NCI-H1436 (cell line): ENCODE data around the gene HAGHL.

ENCODE experiments used
- DNase-seq: peaks from one replicate; lab custom pipeline; 2025; lab: John Stamatoyannopoulos, UW

Gene HAGHL

DNA sequence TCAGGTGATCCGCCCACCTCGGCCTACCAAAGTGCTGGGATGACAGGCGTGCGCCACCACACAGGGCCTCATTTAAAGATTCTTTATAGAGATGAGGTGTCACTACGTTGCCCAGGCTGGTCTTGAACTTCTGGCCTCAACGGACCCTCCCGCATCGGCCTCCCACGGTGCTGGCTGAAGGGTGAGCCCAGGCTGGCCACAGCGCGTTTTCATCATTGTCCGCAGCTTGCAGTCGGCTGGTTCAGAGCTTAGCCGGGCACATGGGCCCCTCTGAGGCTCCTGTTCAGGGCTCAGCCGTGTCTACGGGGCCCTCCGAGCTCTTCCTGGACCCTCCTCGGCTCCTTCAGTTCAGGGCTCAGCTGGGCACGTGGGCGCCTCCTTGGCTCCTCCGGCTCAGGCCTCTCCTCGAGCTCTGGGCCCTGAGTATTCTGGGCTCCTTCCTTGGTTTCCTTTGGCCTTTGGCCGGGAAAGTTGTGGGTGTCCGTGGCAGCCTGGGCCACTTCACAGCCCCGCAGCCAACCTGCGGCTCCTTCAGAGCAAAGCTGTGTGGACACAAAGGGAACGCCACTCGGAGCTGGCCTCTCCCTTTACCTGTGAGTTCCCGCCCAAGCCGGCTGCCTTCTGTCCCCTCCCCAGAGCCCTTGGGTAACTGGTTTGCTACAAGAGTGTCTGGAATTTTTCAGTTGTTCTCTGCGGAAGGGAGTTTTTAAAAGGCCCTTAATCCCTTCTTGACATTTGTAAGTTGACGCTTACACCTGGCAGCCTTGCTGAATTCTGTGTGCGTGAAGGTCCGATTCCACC lies 32.4 kb downstream of the HAGHL start:
- no peak for DNase-seq

DNA sequence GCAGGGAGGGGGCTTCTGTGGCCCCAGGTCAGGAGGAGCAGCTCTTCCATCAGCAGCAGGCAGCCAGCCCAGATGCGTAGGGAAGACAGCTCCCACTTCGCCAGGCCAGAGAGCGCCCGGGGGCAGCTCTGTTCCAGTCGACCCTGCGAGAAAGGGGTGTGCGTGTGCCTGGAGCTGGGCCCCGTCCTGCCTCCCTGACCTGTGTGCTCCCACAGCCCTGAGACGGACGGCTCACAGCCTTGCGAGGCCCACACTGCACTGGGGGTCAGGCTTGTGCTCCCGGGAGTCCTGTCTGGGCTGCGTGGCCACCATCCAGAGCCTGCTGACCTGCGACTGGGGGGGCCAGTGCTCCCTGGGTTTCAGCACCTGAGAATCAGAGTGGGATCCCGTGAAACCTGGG lies 33.2 kb downstream of the HAGHL start:
- DNase-seq, result no peak

DNA sequence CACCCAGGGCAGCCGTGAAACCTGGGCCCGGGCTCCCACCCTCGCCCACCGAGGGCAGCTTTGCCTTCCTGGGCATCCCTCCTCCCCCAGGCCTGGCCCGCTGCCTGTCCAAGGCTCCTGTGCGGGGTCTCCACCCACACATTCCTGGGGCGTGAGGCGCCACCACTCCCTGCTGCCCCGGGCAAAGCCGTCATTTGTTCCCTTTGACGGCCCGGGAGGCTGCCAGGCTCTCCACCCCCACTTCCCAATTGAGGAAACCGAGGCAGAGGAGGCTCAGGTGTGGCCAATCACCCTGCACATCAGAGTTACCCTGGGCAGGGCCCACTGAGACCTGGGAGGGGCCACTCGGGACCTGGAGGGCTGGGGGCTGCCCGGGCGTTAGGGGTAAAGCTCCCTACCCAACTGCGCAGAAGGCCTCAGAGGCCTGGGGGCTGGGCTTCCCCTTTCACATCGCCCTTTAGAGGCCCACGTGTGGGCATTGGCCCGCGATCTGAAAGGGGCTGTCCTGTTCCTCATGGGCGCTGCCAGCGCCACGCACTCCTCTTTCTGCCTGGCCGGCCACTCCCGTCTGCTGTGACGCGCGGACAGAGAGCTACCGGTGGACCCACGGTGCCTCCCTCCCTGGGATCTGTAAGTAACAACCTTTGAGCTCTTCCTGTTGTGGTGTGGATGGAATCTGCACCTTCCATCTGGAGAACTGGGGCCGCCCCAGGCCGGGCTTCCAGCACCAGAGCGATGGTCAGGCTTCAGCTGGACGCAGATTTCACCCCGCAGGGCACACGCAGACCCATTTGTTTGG lies 33.8 kb downstream of the HAGHL start, which contains the start of gene MSLN:
MSLN (plus strand) TSS at position 190 of the 799 bp plus-strand sequence. CDS start 1,947 bp downstream, outside the sequence.
- no peak for DNase-seq

DNA sequence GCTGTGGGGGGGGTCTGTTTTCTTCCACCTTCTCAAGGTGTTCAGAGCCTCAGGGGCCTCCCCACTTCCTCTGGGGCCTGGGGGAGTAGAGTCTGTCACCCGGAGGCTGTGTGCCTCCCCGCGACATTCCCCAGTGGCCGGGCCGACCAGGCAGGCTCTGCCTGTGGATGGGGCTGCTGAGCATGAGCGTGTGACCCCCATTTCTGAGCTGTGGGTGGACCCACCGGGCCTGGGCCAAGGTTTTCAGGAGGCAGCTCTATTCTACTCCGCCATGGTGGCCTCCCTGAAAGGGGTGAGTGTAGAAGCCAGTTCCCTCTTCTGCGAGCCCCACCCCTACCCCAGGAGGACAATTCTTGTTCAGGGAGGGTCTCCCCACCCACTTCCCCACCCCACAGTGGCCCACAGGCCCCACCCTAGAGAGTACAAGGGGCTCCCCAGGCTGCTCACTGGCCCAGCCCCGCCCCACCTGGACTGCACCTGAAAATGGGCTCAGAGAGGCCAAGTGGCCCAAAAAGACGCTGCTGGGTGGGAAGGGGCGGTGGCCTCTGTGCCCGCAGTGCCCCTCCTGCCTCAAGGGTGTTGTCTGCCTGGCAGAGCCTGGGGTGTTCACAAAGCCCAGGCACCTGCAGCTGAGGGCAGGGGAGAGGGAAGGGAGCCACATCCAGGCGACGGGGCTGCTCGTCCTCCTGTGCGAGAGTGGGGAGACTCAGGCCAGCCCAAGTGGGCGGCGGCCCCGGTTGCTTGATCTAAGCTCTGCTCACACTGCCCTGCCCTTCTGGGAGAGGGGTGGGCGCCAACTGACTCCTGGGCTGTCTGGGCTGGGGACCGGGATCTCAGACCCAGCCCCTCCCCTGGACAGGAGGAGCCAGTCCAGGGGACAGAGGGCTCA lies 35.0 kb downstream of the HAGHL start:
- no peak for DNase-seq

DNA sequence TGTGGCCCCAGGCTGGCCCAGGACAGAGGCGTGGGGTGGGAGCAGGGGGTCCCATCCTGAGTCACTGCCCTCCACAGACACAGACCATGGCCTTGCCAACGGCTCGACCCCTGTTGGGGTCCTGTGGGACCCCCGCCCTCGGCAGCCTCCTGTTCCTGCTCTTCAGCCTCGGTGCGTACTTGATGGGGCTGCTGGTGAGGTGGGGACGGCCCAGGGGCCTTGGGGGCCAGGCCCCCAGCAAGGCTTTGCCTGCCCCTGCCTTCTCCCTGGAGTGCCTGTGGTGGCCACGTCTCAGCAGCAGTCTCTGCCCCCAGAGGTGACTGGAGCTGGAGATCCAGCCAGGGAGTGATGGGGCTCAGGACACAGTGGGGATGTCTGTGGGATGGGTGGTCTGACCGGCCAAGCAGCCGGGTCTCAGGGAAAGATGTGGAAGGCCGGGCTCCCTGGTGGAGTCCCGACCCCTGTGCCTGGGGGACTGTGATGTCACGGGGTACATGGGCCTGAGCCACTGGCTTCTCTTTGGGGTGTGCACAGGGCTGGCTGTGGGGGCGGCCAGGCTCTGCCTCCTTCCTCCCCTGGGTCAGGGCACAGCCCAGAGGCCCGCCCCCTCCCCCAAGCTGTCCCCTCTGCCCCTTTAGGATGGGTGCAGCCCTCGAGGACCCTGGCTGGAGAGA lies 35.8 kb downstream of the HAGHL start:
- DNase-seq, result no peak

DNA sequence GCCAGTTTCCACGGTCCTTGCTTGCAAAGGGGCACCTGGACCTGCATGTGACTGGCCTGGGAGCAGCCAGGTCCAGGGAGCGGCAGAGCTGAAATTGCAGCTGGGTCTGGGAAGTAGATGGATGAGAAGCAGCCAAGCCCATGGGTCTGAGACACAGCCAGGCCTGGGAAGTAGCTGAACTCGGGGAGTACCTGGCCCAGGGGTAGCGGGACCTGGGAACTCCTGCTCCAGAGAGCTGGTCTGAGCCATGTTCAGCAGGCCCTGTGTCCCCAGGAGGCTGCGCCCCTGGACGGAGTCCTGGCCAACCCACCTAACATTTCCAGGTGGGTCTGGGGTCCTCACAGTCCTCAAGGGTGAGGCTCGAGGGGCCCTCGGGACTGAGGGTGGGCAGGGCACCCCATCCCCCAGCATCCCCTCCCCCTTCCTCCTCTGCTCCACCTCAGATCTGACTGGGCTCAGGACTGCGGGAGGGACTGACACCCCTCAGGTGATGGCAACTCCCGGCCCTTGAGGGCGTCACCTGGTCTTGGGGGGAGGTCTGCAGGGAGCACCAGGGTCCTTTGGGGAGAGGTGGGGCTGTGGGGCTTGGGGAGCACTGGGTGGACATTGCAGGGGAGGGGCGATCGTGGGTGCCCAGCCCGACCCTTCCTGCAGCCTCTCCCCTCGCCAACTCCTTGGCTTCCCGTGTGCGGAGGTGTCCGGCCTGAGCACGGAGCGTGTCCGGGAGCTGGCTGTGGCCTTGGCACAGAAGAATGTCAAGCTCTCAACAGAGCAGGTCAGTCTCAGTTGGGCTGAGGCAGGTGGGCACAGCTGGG lies 36.7 kb downstream of the HAGHL start:
- DNase-seq, result no peak

DNA sequence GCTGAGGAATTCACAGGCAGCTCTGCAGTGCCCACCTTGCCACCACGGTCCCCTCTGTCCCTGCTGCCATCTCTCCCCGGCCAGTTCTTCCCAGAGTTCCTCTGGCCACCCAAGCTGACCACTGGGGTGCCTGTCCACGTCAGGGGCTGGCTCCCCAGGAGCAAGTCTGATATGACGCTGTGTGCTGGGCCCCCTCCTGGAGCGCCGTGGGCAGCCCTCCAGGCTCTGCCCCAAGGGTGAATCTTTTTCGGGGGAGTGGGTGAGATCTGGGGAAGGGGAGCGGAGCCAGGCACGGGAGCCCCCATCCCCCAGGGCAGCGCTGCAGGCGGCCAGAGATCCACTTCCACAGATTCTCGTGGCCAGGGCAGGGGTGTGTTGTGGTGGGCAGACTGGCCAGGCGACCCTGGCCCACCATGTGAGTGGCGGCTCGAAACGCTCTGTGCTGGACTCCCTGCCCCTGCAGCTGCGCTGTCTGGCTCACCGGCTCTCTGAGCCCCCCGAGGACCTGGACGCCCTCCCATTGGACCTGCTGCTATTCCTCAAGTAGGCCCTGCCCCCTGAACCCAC lies 37.4 kb downstream of the HAGHL start:
- DNase-seq, result no peak

DNA sequence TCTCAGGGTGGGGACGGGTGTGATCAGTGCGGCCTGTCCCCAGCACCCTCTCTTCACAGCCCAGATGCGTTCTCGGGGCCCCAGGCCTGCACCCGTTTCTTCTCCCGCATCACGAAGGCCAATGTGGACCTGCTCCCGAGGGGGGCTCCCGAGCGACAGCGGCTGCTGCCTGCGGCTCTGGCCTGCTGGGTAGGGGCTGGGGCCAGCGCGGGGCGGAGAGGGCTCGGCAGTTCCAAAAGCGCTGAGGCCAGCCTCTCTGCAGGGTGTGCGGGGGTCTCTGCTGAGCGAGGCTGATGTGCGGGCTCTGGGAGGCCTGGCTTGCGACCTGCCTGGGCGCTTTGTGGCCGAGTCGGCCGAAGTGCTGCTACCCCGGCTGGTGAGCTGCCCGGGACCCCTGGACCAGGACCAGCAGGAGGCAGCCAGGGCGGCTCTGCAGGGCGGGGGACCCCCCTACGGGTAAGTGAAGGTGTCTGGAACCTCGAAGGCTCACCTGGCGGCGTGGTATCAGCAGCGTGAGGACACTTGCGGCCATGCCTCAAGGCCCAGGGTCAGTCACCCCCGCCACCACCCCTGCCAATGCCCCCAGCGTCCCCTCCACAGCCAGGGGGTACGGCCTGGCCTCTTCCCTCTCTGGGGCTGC lies 38.1 kb downstream of the HAGHL start:
- no peak for DNase-seq

DNA sequence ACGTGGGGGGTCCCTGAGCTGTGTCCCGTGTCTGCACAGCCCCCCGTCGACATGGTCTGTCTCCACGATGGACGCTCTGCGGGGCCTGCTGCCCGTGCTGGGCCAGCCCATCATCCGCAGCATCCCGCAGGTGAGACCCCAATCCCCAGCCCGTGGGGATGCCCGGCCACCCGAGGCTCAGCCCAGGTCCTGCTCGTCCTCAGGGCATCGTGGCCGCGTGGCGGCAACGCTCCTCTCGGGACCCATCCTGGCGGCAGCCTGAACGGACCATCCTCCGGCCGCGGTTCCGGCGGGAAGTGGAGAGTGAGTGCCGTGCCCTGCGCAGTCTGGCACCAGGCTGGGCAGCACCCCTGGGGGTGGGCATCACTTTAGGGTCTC lies 38.6 kb downstream of the HAGHL start:
- no peak for DNase-seq

DNA sequence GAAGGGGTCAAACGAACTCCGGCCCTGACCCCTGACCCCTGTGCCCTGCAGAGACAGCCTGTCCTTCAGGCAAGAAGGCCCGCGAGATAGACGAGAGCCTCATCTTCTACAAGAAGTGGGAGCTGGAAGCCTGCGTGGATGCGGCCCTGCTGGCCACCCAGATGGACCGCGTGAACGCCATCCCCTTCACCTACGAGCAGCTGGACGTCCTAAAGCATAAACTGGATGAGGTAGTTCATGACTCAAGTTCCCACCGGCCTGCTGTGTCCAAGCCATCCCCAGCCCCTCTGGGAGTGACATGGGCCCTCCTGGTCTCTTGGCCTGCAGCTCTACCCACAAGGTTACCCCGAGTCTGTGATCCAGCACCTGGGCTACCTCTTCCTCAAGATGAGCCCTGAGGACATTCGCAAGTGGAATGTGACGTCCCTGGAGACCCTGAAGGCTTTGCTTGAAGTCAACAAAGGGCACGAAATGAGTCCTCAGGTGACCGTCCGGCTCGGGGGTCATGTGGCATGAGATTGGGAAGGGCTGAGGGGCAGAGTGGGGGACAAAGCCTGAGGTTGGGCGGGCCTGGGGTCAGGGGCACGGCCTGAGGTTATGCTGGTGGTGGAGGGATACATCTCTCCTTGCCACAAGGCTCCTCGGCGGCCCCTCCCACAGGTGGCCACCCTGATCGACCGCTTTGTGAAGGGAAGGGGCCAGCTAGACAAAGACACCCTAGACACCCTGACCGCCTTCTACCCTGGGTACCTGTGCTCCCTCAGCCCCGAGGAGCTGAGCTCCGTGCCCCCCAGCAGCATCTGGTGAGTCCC lies 39.3 kb downstream of the HAGHL start:
- DNase-seq, result no peak

DNA sequence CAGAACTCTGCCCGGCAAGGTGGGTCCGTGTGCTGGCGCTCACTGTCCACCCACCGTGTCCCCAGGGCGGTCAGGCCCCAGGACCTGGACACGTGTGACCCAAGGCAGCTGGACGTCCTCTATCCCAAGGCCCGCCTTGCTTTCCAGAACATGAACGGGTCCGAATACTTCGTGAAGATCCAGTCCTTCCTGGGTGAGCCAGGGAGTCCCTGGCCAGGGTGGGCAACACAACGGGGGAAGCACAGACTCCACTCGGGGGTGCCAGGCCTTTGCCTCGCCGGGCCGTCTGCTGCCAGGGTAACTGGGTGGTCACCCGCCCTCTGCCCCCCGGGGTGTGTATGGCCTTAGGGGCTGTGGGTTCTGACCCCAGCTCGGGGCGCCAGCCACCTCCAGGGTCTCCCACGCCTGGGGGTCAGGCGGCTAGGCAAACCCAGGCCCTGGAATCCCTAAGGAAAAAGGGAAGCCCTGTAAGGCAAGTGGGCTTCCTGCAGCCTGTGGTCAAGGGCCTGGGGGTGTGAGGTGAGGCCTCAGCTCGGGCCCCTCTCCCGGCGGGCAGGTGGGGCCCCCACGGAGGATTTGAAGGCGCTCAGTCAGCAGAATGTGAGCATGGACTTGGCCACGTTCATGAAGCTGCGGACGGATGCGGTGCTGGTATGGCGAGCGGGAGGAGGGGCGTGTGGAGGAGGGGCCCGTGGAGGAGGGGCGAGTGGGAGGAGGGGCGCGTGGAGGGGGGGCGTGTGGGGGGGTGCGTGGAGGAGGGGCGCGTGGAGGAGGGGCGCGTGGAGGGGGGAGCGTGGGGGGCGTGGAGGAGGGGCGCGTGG lies 40.1 kb downstream of the HAGHL start:
- no peak for DNase-seq

DNA sequence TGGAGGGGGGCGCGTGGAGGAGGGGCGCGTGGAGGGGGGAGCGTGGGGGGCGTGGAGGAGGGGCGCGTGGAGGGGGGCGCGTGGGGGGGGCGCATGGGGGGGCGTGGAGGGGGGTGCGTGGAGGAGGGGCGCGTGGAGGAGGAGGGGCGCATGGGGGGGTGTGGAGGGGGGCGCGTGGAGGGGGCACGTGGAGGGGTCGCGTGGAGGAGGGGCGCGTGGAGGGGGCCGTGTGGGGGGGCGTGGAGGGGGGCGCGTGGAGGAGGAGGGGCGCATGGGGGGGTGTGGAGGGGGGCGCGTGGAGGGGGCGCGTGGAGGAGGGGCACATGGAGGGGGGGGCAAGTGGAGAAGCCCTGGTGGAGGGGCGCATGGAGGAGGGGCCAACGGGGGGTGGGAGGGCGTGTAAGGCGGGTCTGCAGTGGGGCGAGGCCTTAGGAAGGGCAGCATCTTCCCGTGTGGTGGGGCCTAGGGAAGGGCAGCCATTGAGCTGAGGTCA lies 40.9 kb downstream of the HAGHL start:
- DNase-seq, result no peak

DNA sequence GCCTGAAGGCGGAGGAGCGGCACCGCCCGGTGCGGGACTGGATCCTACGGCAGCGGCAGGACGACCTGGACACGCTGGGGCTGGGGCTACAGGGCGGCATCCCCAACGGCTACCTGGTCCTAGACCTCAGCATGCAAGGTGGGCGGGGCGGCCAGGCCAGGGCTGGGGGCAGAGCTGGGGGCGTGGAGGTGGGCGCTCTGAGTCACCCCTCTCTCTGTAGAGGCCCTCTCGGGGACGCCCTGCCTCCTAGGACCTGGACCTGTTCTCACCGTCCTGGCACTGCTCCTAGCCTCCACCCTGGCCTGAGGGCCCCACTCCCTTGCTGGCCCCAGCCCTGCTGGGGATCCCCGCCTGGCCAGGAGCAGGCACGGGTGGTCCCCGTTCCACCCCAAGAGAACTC lies 41.5 kb downstream of the HAGHL start:
- DNase-seq, result no peak

DNA sequence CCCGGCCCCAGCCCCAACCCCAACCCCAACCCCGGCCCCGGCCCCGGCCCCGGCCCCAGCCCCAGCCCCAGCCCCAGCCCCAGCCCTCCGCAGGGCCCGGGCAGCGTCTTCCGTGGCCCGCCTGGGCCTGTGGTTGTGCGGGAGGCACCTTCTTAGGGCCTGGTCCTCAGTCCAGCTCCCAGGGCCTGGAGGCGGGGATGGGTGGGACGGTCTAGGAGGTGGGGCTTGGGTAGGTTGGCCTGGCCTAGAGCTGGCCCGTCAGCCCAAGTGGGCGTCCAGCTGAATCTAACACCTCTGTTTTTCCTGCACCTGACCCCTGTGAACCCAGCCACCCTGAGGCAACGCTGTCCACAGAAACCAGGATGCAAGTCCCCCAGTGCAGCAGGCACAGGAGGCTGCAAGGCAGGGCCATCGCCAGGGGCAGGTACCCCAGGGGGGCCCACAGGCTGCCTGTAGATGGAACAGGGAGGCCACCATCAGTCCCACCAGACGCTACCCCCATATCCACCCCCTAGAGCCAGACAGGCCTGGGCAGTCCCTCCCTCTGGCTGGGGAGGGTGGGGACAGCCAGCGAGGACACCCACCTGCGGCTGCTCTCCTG lies 42.4 kb downstream of the HAGHL start:
- no peak for DNase-seq

DNA sequence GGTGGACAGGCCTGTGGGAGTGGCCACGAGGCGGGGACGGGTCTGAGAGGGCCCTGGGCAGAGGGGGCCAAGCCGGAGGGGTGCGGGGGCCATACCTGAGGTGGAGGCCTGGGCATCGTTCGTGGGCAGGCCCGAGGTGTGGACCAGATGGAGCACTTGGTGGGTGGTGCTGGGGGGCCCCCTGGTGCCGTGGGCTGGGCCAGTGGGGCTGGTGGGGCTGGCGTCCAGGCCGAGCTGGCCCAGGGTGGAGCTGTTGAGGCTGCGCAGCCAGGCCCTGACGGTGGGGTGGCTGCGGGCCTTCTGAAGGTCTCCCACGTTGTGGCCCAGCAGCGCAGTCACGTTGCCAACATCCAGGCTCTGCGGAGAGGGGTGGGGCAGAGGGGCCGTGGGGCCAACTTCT lies 43.0 kb downstream of the HAGHL start:
- DNase-seq, result no peak

DNA sequence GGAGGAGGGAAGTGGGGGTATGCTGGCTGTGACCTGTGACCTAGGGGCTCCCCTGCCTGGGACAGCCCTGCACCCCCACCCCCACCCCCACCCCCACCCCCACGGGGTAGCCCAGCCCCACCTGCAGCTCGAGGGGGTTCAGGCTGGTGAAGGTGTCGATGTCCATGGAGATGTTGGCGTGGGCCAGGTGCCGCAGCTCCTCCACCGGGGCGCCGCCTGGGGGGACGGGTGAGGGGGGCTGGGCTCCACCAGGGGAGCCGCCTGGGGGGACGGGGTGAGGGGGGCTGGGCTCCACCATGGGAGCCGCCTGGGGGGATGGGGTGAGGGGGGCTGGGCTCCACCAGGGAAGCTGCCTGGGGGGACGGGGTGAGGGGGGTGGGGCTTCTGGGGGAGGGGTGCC lies 43.5 kb downstream of the HAGHL start:
- no peak for DNase-seq

DNA sequence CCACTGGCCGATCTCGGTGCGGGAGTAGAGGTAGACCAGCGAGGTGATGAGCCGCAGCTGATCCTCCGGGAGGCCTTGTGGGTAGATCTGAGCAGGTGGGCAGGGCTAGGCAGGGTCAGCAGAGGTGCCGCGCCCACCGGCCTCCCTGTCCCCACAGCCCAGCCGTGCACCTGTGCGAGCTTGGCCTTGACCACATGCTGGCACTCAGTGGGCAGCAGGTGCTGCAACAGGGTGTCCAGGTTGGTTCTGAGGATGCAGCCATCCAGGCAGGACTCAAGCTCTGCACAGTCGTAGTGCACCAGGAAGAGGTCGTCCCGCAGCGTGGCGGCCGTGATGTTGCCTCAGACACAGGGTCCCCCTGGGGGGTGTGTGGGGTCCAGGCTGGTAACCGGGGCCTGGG lies 46.1 kb downstream of the HAGHL start:
- DNase-seq, result no peak
